Heart right ventricle (tissue), 16 donors: ENCODE measurements around the gene KRTAP9-2. TPM values are rescaled to one million over a fixed set of nuclear protein-coding genes. Genes with fewer than 3 reads are reported as not detected.
"Not testable (repeated sequence)": the region's sequence is repeated elsewhere in the genome, so short reads cannot be mapped to it uniquely, and the experiment has no call there.

ENCODE experiments used
- ATAC-seq, 8 donors: fragments of 200-7000 bp; cut with Tn5 transposase; one replicate each; pipeline ENCODE4 v1.9.1; 2020; ENCODE audit warnings: mild to moderate bottlenecking in 8 of 8, moderate library complexity in 8 of 8, moderate number of reproducible peaks in 1 of 8
- DNase-seq, 2 donors: peaks; one replicate each; pipeline ENCODE4 v3.0.0-alpha.2; 2020
- H3K27ac ChIP-seq, 10 donors: fragments of 200-600 bp; sonication (generic) in 2 of 10; one replicate each; pipeline versions ENCODE4 v1.5.0 to v1.8.0; 2020 to 2022; ENCODE audit warnings: mild to moderate bottlenecking in 3 of 10
- H3K27me3 ChIP-seq, 7 donors: fragments of 200-600 bp; one replicate each; pipeline ENCODE4 v1.8.0; 2021 to 2022; ENCODE audit warnings: mild to moderate bottlenecking in 2 of 7
- H3K36me3 ChIP-seq, 9 donors: fragments of 200-600 bp; sonication (generic) in 1 of 9; one replicate each; pipeline versions ENCODE4 v1.5.0 to v1.8.0; 2020 to 2022; ENCODE audit warnings: mild to moderate bottlenecking in 2 of 9
- H3K4me1 ChIP-seq, 9 donors: fragments of 200-600 bp; sonication (generic) in 1 of 9; one replicate each; pipeline versions ENCODE4 v1.5.0 to v1.8.0; 2020 to 2022; ENCODE audit warnings: mild to moderate bottlenecking in 4 of 9
- H3K4me3 ChIP-seq, 10 donors: fragments of 200-600 bp; sonication (generic) in 2 of 10; one replicate each; pipeline versions ENCODE4 v1.5.0 to v1.8.0; 2020 to 2022; ENCODE audit warnings: mild to moderate bottlenecking in 7 of 10, moderate library complexity in 2 of 10
- H3K9me3 ChIP-seq, 11 donors: fragments of 200-600 bp in 10 of 11; sonication (generic) in 2 of 11; one replicate each; pipeline versions ENCODE4 v1.5.0 to v1.8.0; 2013 to 2022; ENCODE audit warnings: mild to moderate bottlenecking in 2 of 11, control low read depth in 1 of 11, moderate library complexity in 1 of 11
- CTCF ChIP-seq, 9 donors: fragments of 200-600 bp; sonication (generic) in 2 of 9; IDR thresholded peaks; one replicate each; pipeline versions ENCODE4 v1.5.0 to v1.8.0; 2021 to 2022; ENCODE audit warnings: antibody characterized with exemption in 9 of 9, mild to moderate bottlenecking in 5 of 9, moderate library complexity in 1 of 9
- WGBS, 2 donors: extraction: QIAGEN DNeasy Blood & Tissue Kit; methylation state at CpG; one replicate each; pipeline ENCODE4 v1.1.7; 2013; ENCODE audit warnings: inconsistent platforms in 1 of 2; 5-methylcytosine and 5-hydroxymethylcytosine counted together
- intact Hi-C, 10 donors: fragments of 100-400 bp; cut with DNase I; formaldehyde crosslinking; loops; one replicate each; pipeline versions ENCODE4 v1.11.1 to v1.14.2; 2022
- polyA plus RNA-seq, 2 donors: library from polyadenylated mRNA; stranded (reverse); fragments of 200-250 nt; gene quantifications; one replicate each; pipeline ENCODE4 v1.2.3, GENCODE V29; 2013
- total RNA-seq, 10 donors: library from RNA; stranded (reverse); fragmentation: NEBNext Ultra II Directional in 3 of 10; extraction: Animal tissue kit (Norgen Biotek cat#: 25700) in 3 of 10; gene quantifications; one replicate each; pipeline versions ENCODE4 v1.2.1 to v1.2.4, GENCODE V29; 2021 to 2023
- donor health status: Arrhythmogenic right ventricular cardiomyopathy.
- donor health status: ischemic (EF 13 %, LVEDD 7.1; RV severe dilation, severe dysfunction).
- donor health status: healthy with polysubstance abuse.
- donor health status: DM: no; HTN: yes; CAD: no.
- donor health status: DM: no; HTN: no; CAD: no.
- donor health status: ischemic (EF 25% LVEDD 6.9; RV normal size, moderate dysfunction).
- donor health status: ischemic (EF 25% LVEDD 5.7; RV mildly dilated, moderate dysfunction).
- donor health status: healthy.
- donor health status: DM: yes; HTN: yes; CAD: no.
- donor health status: Ischemic cardiomyopathy.
- donor health status: ischemic (EF 35%, LVEDD 5.7; RV mildly dilated, moderate dysfunction).
- donor health status: nonischemic (EF 11% LVEDD 7.7; RV severe dilation, severe dysfunction).
- donor health status: DM: yes; HTN: yes; CAD: no.
- donor health status: PGD.
- donor health status: ischemic (EF 29% LVEDD 5.4; RV normal size, mild dysfunction).
- donor health status: nonischemic (EF 23%, LVEDD 6.1; RV moderate dilation, normal function).

Gene KRTAP9-2
- total and polyA plus RNA-seq, 12 donors, result not detected

- Histone ChIP-seq H3K4me3 (no peak overlapping the region), H3K36me3 (no peaks in the 10 kb centered on the region), H3K4me1 (no peaks in the 10 kb centered on the region), H3K27ac (no peak overlapping the region), H3K9me3 (no peaks in the 10 kb centered on the region), H3K27me3 (peaks cover 0 to 41% (median 18%) of the 10 kb centered on the region in 7 donors)
- ATAC-seq (no peak), DNase-seq (no peak)
- intact Hi-C loops, result no loop called here
- no peak for TF ChIP-seq CTCF (IDR thresholded peaks at IDR 0.05)
- WGBS, 2 donors, result 79 to 84% methylated on average over 2 of the region's 2 CpGs
Measured at GRCh38 chr17:41263212-41263611, 36.8 kb downstream of the KRTAP9-2 start.

GRCh38 chr17:41264599-41264998 lies 38.2 kb downstream of the KRTAP9-2 start:
- no peaks in the 10 kb centered on the region for H3K36me3 ChIP-seq
- no peak overlapping the region for H3K27ac ChIP-seq
- TF ChIP-seq CTCF (IDR thresholded peaks at IDR 0.05), result no peak
- H3K9me3 ChIP-seq, result no peaks in the 10 kb centered on the region
- no peaks in the 10 kb centered on the region for H3K4me1 ChIP-seq
- DNase-seq, result no peak
- H3K27me3 ChIP-seq, result peaks cover 0 to 29% (median 12%) of the 10 kb centered on the region in 7 donors
- ATAC-seq, result no peak
- 78 to 85% methylated on average over 3 of the region's 3 CpGs for WGBS, 2 donors
- intact Hi-C loops, result no loop called here
- no peak overlapping the region for H3K4me3 ChIP-seq

- DNase-seq (no peak), ATAC-seq (no peak)
- 35 to 54% methylated on average over 2 of the region's 2 CpGs for WGBS, 2 donors
- intact Hi-C loops, result no loop called here
- Histone ChIP-seq H3K36me3 (no peaks in the 10 kb centered on the region), H3K27me3 (peaks cover 0 to 24% (median 11%) of the 10 kb centered on the region in 7 donors), H3K9me3 (no peaks in the 10 kb centered on the region), H3K4me1 (no peaks in the 10 kb centered on the region), H3K27ac (no peak within 1 kb of the TSS), H3K4me3 (no peak within 1 kb of the TSS)
- TF ChIP-seq CTCF (IDR thresholded peaks at IDR 0.05), result no peak
Measured at GRCh38 chr17:41265078-41265477, 38.6 kb downstream of the KRTAP9-2 start, which contains the start of gene KRTAP9-6. KRTAP9-6 (plus strand) TSS chr17:41265378; CDS start chr17:41265378, 0 bp downstream.

- Histone ChIP-seq H3K9me3 (no peaks in the 10 kb centered on the region), H3K27ac (no peak overlapping the region), H3K27me3 (peaks cover 0 to 21% (median 4%) of the 10 kb centered on the region in 7 donors), H3K4me1 (no peaks in the 10 kb centered on the region), H3K36me3 (no peaks in the 10 kb centered on the region), H3K4me3 (no peak overlapping the region)
- no peak for ATAC-seq
- 84% methylated on average over 3 of the region's 3 CpGs; no CpG with 5 or more reads in 1 of the 2 donors for WGBS, 2 donors
- TF ChIP-seq CTCF (IDR thresholded peaks at IDR 0.05), result no peak
- no peak for DNase-seq
- intact Hi-C loops, result no loop called here
Measured at GRCh38 chr17:41267711-41268110, 41.3 kb downstream of the KRTAP9-2 start.

- DNase-seq, H3K9me3 ChIP-seq, intact Hi-C loops, H3K4me3 ChIP-seq, H3K27ac ChIP-seq, ATAC-seq, H3K4me1 ChIP-seq, H3K36me3 ChIP-seq: not testable (repeated sequence)
- WGBS, 2 donors, result 36% methylated on average over 1 of the region's 1 CpG; no CpG with 5 or more reads in 1 of the 2 donors
- peaks cover 0 to 13% (median 5%) of the 10 kb centered on the region in 7 donors for H3K27me3 ChIP-seq
Measured at GRCh38 chr17:41271323-41271722, 44.9 kb downstream of the KRTAP9-2 start.
